ENCODE data around the gene FSTL4. TPM values are rescaled to one million over a fixed set of nuclear protein-coding genes. Genes with fewer than 3 reads are reported as not detected.

The FSTL4 gene
- polyA plus RNA-seq, 1 donor from 2014 or later = 0.57 TPM

- no peak overlapping the region for H2AFZ ChIP-seq (ENCODE audit: low read depth, low read length)
- H4K20me1 ChIP-seq (ENCODE audit: insufficient read depth) = no peaks in the 10 kb centered on the region
- no peak overlapping the region for H3K4me3 ChIP-seq (ENCODE audit: low read length)
- H3K79me2 ChIP-seq (replicated peaks; ENCODE audit: insufficient read depth, low read length) = no peaks in the 10 kb centered on the region
- H3F3A ChIP-seq (ENCODE audit: insufficient read depth, low read length, poor library complexity, severe bottlenecking) = no peaks in the 10 kb centered on the region
- no peak overlapping the region for H3K9ac ChIP-seq (ENCODE audit: low read length)
- H3K4me2 ChIP-seq (ENCODE audit: low read length) = no peak overlapping the region
- no peaks in the 10 kb centered on the region for H3K27me3 ChIP-seq (ENCODE audit: insufficient read depth, low read depth, low read length)
- no peak for TF ChIP-seq REST (IDR thresholded peaks at IDR 0.05; ENCODE audit: borderline replicate concordance)
- TF ChIP-seq EP300 (conservative IDR thresholded peaks at IDR 0.05; ENCODE audit: poor library complexity, severe bottlenecking) = no peak
- no peak for TF ChIP-seq RAD21 (conservative IDR thresholded peaks at IDR 0.05)
- TF ChIP-seq POLR2AphosphoS5 (IDR thresholded peaks at IDR 0.05) = no peak
- TF ChIP-seq CTCF (IDR thresholded peaks at IDR 0.05; ENCODE audit: poor library complexity, severe bottlenecking) = no peak
- TF ChIP-seq MXI1 (conservative IDR thresholded peaks at IDR 0.05; ENCODE audit: poor library complexity, severe bottlenecking) = no peak
- TF ChIP-seq SMC3 (conservative IDR thresholded peaks at IDR 0.05; ENCODE audit: poor library complexity) = no peak
- TF ChIP-seq EZH2 (IDR thresholded peaks at IDR 0.05; ENCODE audit: borderline replicate concordance, insufficient read depth, low read length, poor library complexity, severe bottlenecking) = no peak
- no peak for TF ChIP-seq TAF1 (IDR thresholded peaks at IDR 0.05; ENCODE audit: low read depth)
- no peaks in the 10 kb centered on the region for H3K36me3 ChIP-seq (ENCODE audit: insufficient read depth, low read length)
- no peaks in the 10 kb centered on the region for H3K9me2 ChIP-seq (ENCODE audit: insufficient read depth, low read length)
- H3K27ac ChIP-seq (ENCODE audit: low read length) = no peak overlapping the region
- no peaks in the 10 kb centered on the region for H3K9me3 ChIP-seq (ENCODE audit: low read length)
Observed at GRCh38 chr5:133240425-133241091, 371.8 kb downstream of the FSTL4 start.

GRCh38 chr5:133238426-133239205, 373.7 kb downstream of the FSTL4 start:
- Histone ChIP-seq H3K79me2 (replicated peaks; ENCODE audit: insufficient read depth, low read length) (no peaks in the 10 kb centered on the region), H3K4me3 (ENCODE audit: low read length) (peak overlapping the region; percentile 13), H4K20me1 (ENCODE audit: insufficient read depth) (no peaks in the 10 kb centered on the region), H2AFZ (ENCODE audit: low read depth, low read length) (no peak overlapping the region), H3K9me2 (ENCODE audit: insufficient read depth, low read length) (no peaks in the 10 kb centered on the region), H3K4me2 (ENCODE audit: low read length) (no peak overlapping the region), H3K27me3 (ENCODE audit: insufficient read depth, low read depth, low read length) (no peaks in the 10 kb centered on the region), H3K9me3 (ENCODE audit: low read length) (no peaks in the 10 kb centered on the region), H3K27ac (ENCODE audit: low read length) (peak overlapping the region; percentile 55), H3K9ac (ENCODE audit: low read length) (no peak overlapping the region), H3K36me3 (ENCODE audit: insufficient read depth, low read length) (no peaks in the 10 kb centered on the region), H3F3A (ENCODE audit: insufficient read depth, low read length, poor library complexity, severe bottlenecking) (no peaks in the 10 kb centered on the region)
- no peak for TF ChIP-seq EZH2 (IDR thresholded peaks at IDR 0.05; ENCODE audit: borderline replicate concordance, insufficient read depth, low read length, poor library complexity, severe bottlenecking)
- no peak for TF ChIP-seq CTCF (IDR thresholded peaks at IDR 0.05; ENCODE audit: poor library complexity, severe bottlenecking)
- no peak for TF ChIP-seq REST (IDR thresholded peaks at IDR 0.05; ENCODE audit: borderline replicate concordance)
- TF ChIP-seq MXI1 (conservative IDR thresholded peaks at IDR 0.05; ENCODE audit: poor library complexity, severe bottlenecking) = no peak

All from neural cell (in vitro differentiated cells).